Peyer's patch (tissue), 4 donors: ENCODE data around the gene CABCOCO1.

ENCODE experiments used
- POLR2A ChIP-seq, 2 donors: fragments of 450-650 bp; IDR thresholded peaks; one replicate each; pipeline ENCODE4 v1.5.1; 2017; ENCODE audit warnings: antibody characterized with exemption in 2 of 2, mild to moderate bottlenecking in 2 of 2, moderate library complexity in 2 of 2
- TF ChIP-seq, protein P1 (sequence below), 6 experiments: fragments of 450-650 bp in 4 of 6; fragments of 200-600 bp in 2 of 6; sonication (generic) in 1 of 6; IDR thresholded peaks; one replicate each; pipeline ENCODE4 v1.5.1; 2017 to 2019; ENCODE audit warnings: antibody characterized with exemption in 6 of 6, mild to moderate bottlenecking in 3 of 6, moderate library complexity in 1 of 6

DNA sequence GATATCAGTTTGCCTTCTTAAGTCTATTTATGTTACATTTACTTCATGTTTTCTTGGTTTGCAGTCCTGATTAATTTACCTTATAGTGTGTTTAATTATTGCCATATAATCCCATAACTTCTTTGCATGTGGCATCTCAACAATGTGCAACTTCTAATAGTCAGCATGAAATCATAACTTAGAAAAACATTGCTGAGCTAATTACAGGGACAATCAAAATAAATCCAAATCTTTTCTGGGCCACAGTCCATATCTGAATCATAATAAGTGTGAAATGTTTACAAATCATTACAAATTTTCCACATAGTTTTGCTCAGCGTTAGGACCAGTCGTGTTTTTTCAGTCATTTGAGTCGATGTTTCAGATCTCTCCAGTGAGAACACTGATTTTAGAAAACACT lies 29.1 kb upstream of the CABCOCO1 start:
- TF ChIP-seq, protein P1, sequence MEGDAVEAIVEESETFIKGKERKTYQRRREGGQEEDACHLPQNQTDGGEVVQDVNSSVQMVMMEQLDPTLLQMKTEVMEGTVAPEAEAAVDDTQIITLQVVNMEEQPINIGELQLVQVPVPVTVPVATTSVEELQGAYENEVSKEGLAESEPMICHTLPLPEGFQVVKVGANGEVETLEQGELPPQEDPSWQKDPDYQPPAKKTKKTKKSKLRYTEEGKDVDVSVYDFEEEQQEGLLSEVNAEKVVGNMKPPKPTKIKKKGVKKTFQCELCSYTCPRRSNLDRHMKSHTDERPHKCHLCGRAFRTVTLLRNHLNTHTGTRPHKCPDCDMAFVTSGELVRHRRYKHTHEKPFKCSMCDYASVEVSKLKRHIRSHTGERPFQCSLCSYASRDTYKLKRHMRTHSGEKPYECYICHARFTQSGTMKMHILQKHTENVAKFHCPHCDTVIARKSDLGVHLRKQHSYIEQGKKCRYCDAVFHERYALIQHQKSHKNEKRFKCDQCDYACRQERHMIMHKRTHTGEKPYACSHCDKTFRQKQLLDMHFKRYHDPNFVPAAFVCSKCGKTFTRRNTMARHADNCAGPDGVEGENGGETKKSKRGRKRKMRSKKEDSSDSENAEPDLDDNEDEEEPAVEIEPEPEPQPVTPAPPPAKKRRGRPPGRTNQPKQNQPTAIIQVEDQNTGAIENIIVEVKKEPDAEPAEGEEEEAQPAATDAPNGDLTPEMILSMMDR (IDR thresholded peaks at IDR 0.05), result no peak
- no peak for TF ChIP-seq POLR2A (IDR thresholded peaks at IDR 0.05)
